Measurements from ENCODE around the gene FHL2. TPM values are rescaled to one million over a fixed set of nuclear protein-coding genes. Genes with fewer than 3 reads are reported as not detected.

The FHL2 gene
- total and polyA plus RNA-seq, 9 of the 15 experiments (the other 6 are each of a cell fraction or from before 2014, with no cell fraction given) = 7.5 to 33.1 (median 23.9) TPM

DNA sequence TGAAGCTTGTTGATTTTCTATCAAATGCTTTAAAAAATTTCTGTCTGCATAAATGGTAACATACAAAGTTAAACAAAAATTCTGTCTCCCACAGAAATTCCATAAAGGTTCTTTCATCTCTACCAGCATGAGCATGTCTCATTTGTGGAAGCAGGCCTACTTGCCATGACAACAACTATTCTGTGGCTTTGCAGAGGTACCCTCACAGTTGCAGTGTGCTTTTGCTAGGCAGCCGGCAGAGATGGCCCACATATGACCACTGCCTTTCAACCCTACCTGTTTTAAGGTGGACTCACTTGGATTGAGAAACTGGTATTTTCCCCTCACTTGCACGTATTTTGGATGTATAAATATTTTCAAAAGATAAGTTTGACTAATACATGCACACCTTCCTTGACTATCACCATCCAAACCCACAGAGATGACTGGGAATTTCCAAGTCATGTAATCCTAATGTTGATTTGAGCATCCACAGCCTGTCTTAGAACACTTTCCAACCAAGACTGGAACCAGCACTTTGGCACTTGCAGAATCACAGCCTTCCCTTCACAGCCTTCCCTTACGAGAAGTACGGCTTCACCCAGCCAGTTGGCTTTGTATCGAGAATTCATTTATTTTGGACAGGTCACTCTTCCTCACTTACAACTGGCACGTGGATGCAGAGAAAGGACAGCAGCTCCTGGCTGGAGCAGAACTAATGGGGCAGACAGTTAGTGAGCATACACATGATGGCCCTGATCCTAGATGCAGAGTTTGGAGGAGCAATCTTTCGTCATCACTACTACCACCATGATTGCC, 9.3 kb upstream of the FHL2 start:
- H3K27me3 ChIP-seq (ENCODE audit: control insufficient read depth in 2 of 2, insufficient read depth in 2 of 2, low read length in 2 of 2) = peaks cover 0 to 5% of the 10 kb centered on the region in 2 experiments; a peak in 1 of 5 replicates
- no peak overlapping the region for H3K4me2 ChIP-seq (ENCODE audit: insufficient read depth, low read length)
- no peak for ATAC-seq
- H3K9me3 ChIP-seq (replicated peaks; ENCODE audit: control insufficient read depth, insufficient read depth, low read depth, low read length) = no peaks in the 10 kb centered on the region
- H3K4me3 ChIP-seq = no peak overlapping the region
- no peak for DNase-seq (ENCODE audit: extremely low read depth in 1 of 4, low spot score in 3 of 4)
- H3K27ac ChIP-seq (ENCODE audit: extremely low read depth, low read depth, low read length) = no peak overlapping the region
- H2AFZ ChIP-seq (ENCODE audit: low read depth, low read length) = no peak overlapping the region
- no peak overlapping the region for H3K9ac ChIP-seq (ENCODE audit: insufficient read depth in 1 of 2, low read depth in 2 of 2, low read length in 2 of 2)
- CTCF ChIA-PET (ENCODE audit: low intra/inter-chr PET ratio) = no interaction called here
- intact Hi-C loops (cut with micrococcal nuclease) (no loop called here), in situ Hi-C loops (cut with MboI) (no loop called here)
- TF ChIP-seq HCFC1 (IDR thresholded peaks at IDR 0.05; ENCODE audit: low read depth, low read length) = no peak
- TF ChIP-seq ZNF445 (CRISPR knock-in tag; IDR thresholded peaks at IDR 0.05; ENCODE audit: low read depth) = no peak
- TF ChIP-seq CHD1 (IDR thresholded peaks at IDR 0.05; ENCODE audit: low read length) = no peak
- TF ChIP-seq HDAC6 (IDR thresholded peaks at IDR 0.05; ENCODE audit: low read depth, low read length) = no peak
- no peak for TF ChIP-seq MCM7 (IDR thresholded peaks at IDR 0.05)
- TF ChIP-seq PCBP1 (IDR thresholded peaks at IDR 0.05; ENCODE audit: low read depth, low read length, poor library complexity, severe bottlenecking) = no peak
- TF ChIP-seq, protein P1, sequence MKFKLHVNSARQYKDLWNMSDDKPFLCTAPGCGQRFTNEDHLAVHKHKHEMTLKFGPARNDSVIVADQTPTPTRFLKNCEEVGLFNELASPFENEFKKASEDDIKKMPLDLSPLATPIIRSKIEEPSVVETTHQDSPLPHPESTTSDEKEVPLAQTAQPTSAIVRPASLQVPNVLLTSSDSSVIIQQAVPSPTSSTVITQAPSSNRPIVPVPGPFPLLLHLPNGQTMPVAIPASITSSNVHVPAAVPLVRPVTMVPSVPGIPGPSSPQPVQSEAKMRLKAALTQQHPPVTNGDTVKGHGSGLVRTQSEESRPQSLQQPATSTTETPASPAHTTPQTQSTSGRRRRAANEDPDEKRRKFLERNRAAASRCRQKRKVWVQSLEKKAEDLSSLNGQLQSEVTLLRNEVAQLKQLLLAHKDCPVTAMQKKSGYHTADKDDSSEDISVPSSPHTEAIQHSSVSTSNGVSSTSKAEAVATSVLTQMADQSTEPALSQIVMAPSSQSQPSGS (CRISPR knock-in tag; IDR thresholded peaks at IDR 0.05) = no peak
- no peak for TF ChIP-seq NFE2 (IDR thresholded peaks at IDR 0.05; ENCODE audit: low read depth)
- TF ChIP-seq NR4A1 (CRISPR knock-in tag; IDR thresholded peaks at IDR 0.05) = no peak
- TF ChIP-seq NR4A1 (tag; IDR thresholded peaks at IDR 0.05) = no peak
- no peak for TF ChIP-seq ZBED1 (IDR thresholded peaks at IDR 0.05)
- no peak for TF ChIP-seq FOXK1 (CRISPR knock-in tag; IDR thresholded peaks at IDR 0.05; ENCODE audit: borderline replicate concordance)
- no peaks in the 10 kb centered on the region for H3K79me2 ChIP-seq (ENCODE audit: control insufficient read depth, insufficient read depth, low read length)
- peaks cover 3 to 11% of the 10 kb centered on the region in 2 experiments; a peak in 4 of 5 replicates for H3K4me1 ChIP-seq (replicated peaks in 1 of 2; ENCODE audit: control insufficient read depth in 2 of 2, insufficient read depth in 2 of 2, low read length in 2 of 2)
- no peak for FAIRE-seq
- H3K36me3 ChIP-seq (ENCODE audit: control insufficient read depth, insufficient read depth, low read length) = no peaks in the 10 kb centered on the region
- POLR2A ChIA-PET = interaction anchor here (0.7 to 1.3 kb wide), 2 partner anchors 10 to 102 kb away, joined by 3 to 10 read pairs; partner anchors contain the start of gene FHL2
- no peaks in the 10 kb centered on the region for H4K20me1 ChIP-seq (replicated peaks; ENCODE audit: control insufficient read depth, insufficient read depth, low read length)
- H3K9me1 ChIP-seq (ENCODE audit: control insufficient read depth, insufficient read depth, low read length) = no peaks in the 10 kb centered on the region
- 43% methylated on average over 7 of the region's 7 CpGs for whole genome bisulfite sequencing (ENCODE audit: insufficient coverage, low coverage, missing lambda C conversion rate)
- no TSS peak for BruUV-seq (replicated peaks)
